Endothelial cell of umbilical vein (primary cell): ENCODE results near the gene IL16. TPM values are rescaled to one million over a fixed set of nuclear protein-coding genes. Genes with fewer than 3 reads are reported as not detected.

Experiments
- BruUV-seq: library from RNA; stranded (reverse); fragments of 400-500 nt; replicated peaks from 2 replicates; lab custom pipeline; 2021; lab: Mats Ljungman, UMichigan
- CTCF ChIA-PET: fragments of 300-600, 350-600 bp; sonication (Branson Sonifier 250); formaldehyde crosslinking; loops from one replicate; lab custom pipeline; 2021; ENCODE audit warnings: antibody characterized with exemption, inconsistent platforms; lab: Charles Lee
- POLR2A ChIA-PET: fragments of 300-600, 350-600 bp; sonication (Branson Sonifier 250); formaldehyde crosslinking; loops from one replicate; lab custom pipeline; 2021; ENCODE audit warnings: antibody characterized with exemption, inconsistent platforms; lab: Charles Lee
- DNase-seq: peaks from one replicate; pipeline ENCODE4 v3.0.0-alpha.2; 2011; ENCODE audit warnings: low read depth, low spot score
- FAIRE-seq: peaks from 2 replicates; lab custom pipeline; 2011; peaks lifted over from hg19 to GRCh38; lab: Jason Lieb, UNC
- H2AFZ ChIP-seq: 2 replicates; pipeline ENCODE4 v1.6.0; 2012; ENCODE audit warnings: low read depth, low read length, control low read depth, inconsistent platforms
- H3K27ac ChIP-seq: 2 replicates; pipeline ENCODE4 v1.5.1; 2011; ENCODE audit warnings: low read depth, mild to moderate bottlenecking, control low read depth, low read length, moderate library complexity; ENCODE audit not compliant: insufficient read depth
- H3K27me3 ChIP-seq, 2 experiments: 2 replicates each; pipeline versions ENCODE4 v1.6.0 to v1.6.1; 2011; ENCODE audit warnings: low read length in 2 of 2, mixed read lengths in 1 of 2; ENCODE audit not compliant: control insufficient read depth in 2 of 2, insufficient read depth in 2 of 2
- H3K36me3 ChIP-seq, 2 experiments: 2 replicates in 1 of 2; 3 replicates in 1 of 2; pipeline ENCODE4 v1.5.1; 2011; ENCODE audit warnings: low read length in 2 of 2, mild to moderate bottlenecking in 1 of 2, moderate library complexity in 1 of 2; ENCODE audit not compliant: control insufficient read depth in 2 of 2, insufficient read depth in 2 of 2; ENCODE audit errors: extremely low read depth in 1 of 2
- H3K4me1 ChIP-seq: 3 replicates; pipeline ENCODE4 v1.5.1; 2011; ENCODE audit warnings: mild to moderate bottlenecking, low read length; ENCODE audit not compliant: control insufficient read depth, insufficient read depth; ENCODE audit errors: extremely low read depth
- H3K4me2 ChIP-seq: 2 replicates; pipeline ENCODE4 v1.6.1; 2011; ENCODE audit warnings: low read length, control low read depth, mixed read lengths; ENCODE audit not compliant: insufficient read depth
- H3K4me3 ChIP-seq, 3 experiments: fragments of 200-600 bp in 1 of 3; sonication (generic), shearing (Covaris generic) in 1 of 3; replicated peaks in 1 of 3; 2 replicates each; pipeline ENCODE4 v1.5.1; 2011 to 2016; ENCODE audit warnings: control low read depth in 3 of 3, low read length in 3 of 3, mild to moderate bottlenecking in 2 of 3, inconsistent platforms in 1 of 3, low read depth in 1 of 3, moderate library complexity in 1 of 3; ENCODE audit not compliant: insufficient read depth in 1 of 3
- H3K79me2 ChIP-seq: 2 replicates; pipeline ENCODE4 v1.6.0; 2012; ENCODE audit warnings: low read length, inconsistent platforms; ENCODE audit not compliant: control insufficient read depth, insufficient read depth
- H3K9ac ChIP-seq: replicated peaks from 2 replicates; pipeline ENCODE3; 2011; ENCODE audit warnings: low read length, control low read depth; ENCODE audit not compliant: insufficient read depth; ENCODE audit errors: extremely low read depth
- H3K9me1 ChIP-seq: replicated peaks from 3 replicates; pipeline ENCODE4 v1.6.0; 2011; ENCODE audit warnings: mild to moderate bottlenecking, low read length; ENCODE audit not compliant: control insufficient read depth, insufficient read depth; ENCODE audit errors: extremely low read depth
- H3K9me3 ChIP-seq: replicated peaks from 2 replicates; pipeline ENCODE4 v1.5.1; 2012; ENCODE audit warnings: low read length, inconsistent platforms; ENCODE audit not compliant: control insufficient read depth, insufficient read depth
- H4K20me1 ChIP-seq: replicated peaks from 2 replicates; pipeline ENCODE3; 2011; ENCODE audit warnings: mild to moderate bottlenecking, low read length; ENCODE audit not compliant: control insufficient read depth, insufficient read depth; ENCODE audit errors: extremely low read depth
- EZH2 ChIP-seq: IDR thresholded peaks from 2 replicates; pipeline ENCODE4 v1.6.1; 2012; ENCODE audit warnings: borderline replicate concordance, low read depth, mild to moderate bottlenecking, moderate library complexity, low read length, inconsistent platforms; ENCODE audit not compliant: severe bottlenecking
- FOS ChIP-seq: IDR thresholded peaks from 2 replicates; pipeline ENCODE4 v1.6.1; 2011; ENCODE audit warnings: mild to moderate bottlenecking, low read length, moderate library complexity, borderline replicate concordance; ENCODE audit not compliant: insufficient read depth
- GATA2 ChIP-seq: IDR thresholded peaks from 2 replicates; pipeline ENCODE4 v1.7.0; 2011; ENCODE audit warnings: low read depth, mild to moderate bottlenecking, moderate library complexity, mixed read lengths, low read length; ENCODE audit not compliant: insufficient read length, insufficient read depth
- JUN ChIP-seq: IDR thresholded peaks from 2 replicates; pipeline ENCODE4 v1.6.1; 2011; ENCODE audit warnings: borderline replicate concordance, low read depth; ENCODE audit not compliant: insufficient read length, insufficient read depth
- MYC ChIP-seq: IDR thresholded peaks from one replicate; pipeline ENCODE4 v1.6.1; 2011; ENCODE audit warnings: mild to moderate bottlenecking, low read depth, low read length
- POLR2A ChIP-seq: IDR thresholded peaks from 2 replicates; pipeline ENCODE4 v1.6.1; 2012; ENCODE audit warnings: low read depth, mild to moderate bottlenecking, control low read depth, low read length
- POLR2AphosphoS5 ChIP-seq: IDR thresholded peaks from 2 replicates; pipeline ENCODE4 v1.6.1; 2012; ENCODE audit warnings: low read depth, mild to moderate bottlenecking, control low read depth, low read length, moderate library complexity; ENCODE audit not compliant: insufficient read depth
- dilution Hi-C: fragments of 300-500 bp; cut with MboI; formaldehyde crosslinking; loops from one replicate; pipeline ENCODE4 v1.15.0; 2019; ENCODE audit warnings: low sequenced_read_pairs; ENCODE audit not compliant: extremely low pct_ligation_motif_present
- intact Hi-C: fragments of 100-400 bp; cut with micrococcal nuclease; formaldehyde crosslinking; loops from one replicate; pipeline ENCODE4 v1.10.0; 2022
- polyA plus RNA-seq, 4 experiments: library from polyadenylated mRNA; depleted of rRNA in 3 of 4; stranded (reverse) in 3 of 4; unstranded in 1 of 4; fragments of >200 nt; gene quantifications; 2 replicates each; pipeline versions ENCODE4 v1.2.1 to v1.2.3, GENCODE V29; 2011 to 2012; ENCODE audit warnings: missing spikeins in 1 of 4
- total RNA-seq: library from RNA; stranded (reverse); gene quantifications from 2 replicates; pipeline ENCODE4 v1.2.3, GENCODE V29; 2021
- TF ChIP-seq, protein P1 (sequence below), 2 donors: IDR thresholded peaks; 1 replicate in 1 of 2; 2 replicates in 1 of 2; pipeline ENCODE4 v1.5.1; 2011; ENCODE audit warnings: low read length in 2 of 2, mild to moderate bottlenecking in 2 of 2, moderate library complexity in 2 of 2, control low read depth in 1 of 2, inconsistent platforms in 1 of 2, low read depth in 1 of 2; ENCODE audit not compliant: insufficient read depth in 1 of 2; ENCODE audit errors: extremely low read depth in 1 of 2
- TF ChIP-seq, protein P2 (sequence below): IDR thresholded peaks from 2 replicates; pipeline ENCODE4 v1.6.1; 2011; ENCODE audit not compliant: insufficient read depth, insufficient read length

IL16 gene
- total and polyA plus RNA-seq, 2 donors (not counting 3 experiments of a cell fraction or from before 2014, with no cell fraction given): 0.29 to 2.1 TPM

DNA sequence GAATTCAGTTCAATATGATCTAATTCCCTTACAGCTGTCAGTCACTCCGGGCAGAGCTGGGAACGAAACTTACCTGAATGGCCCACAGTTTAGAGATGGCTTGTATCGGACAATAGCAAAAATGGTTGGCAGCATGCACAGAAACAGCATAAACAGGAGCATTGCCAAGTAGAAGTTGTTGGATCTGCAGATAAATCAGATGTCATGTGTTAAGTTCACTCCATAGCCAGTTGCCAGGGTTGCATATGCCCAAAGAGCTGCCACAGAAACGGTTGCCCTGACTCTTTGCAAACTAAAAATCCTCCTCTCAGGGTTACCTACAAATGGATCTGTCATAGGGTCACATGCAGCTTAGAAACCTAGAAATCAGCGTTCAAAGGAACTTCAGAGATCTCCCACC is 142.6 kb downstream of the IL16 start:
- ChIA-PET POLR2A (no interaction called here), CTCF (interaction anchor here (0.6 to 2.5 kb wide), 3 partner anchors 64 to 586 kb away, joined by 4 to 10 read pairs (median 4); no protein-coding TSS in a partner anchor)
- BruUV-seq: no TSS peak
- no peak for DNase-seq
- no peaks in the 10 kb centered on the region for H4K20me1 ChIP-seq
- H3K27ac ChIP-seq: no peak overlapping the region
- H2AFZ ChIP-seq: no peak overlapping the region
- no peak for TF ChIP-seq GATA2
- TF ChIP-seq EZH2: no peak
- no peak for TF ChIP-seq JUN
- TF ChIP-seq, protein P1, sequence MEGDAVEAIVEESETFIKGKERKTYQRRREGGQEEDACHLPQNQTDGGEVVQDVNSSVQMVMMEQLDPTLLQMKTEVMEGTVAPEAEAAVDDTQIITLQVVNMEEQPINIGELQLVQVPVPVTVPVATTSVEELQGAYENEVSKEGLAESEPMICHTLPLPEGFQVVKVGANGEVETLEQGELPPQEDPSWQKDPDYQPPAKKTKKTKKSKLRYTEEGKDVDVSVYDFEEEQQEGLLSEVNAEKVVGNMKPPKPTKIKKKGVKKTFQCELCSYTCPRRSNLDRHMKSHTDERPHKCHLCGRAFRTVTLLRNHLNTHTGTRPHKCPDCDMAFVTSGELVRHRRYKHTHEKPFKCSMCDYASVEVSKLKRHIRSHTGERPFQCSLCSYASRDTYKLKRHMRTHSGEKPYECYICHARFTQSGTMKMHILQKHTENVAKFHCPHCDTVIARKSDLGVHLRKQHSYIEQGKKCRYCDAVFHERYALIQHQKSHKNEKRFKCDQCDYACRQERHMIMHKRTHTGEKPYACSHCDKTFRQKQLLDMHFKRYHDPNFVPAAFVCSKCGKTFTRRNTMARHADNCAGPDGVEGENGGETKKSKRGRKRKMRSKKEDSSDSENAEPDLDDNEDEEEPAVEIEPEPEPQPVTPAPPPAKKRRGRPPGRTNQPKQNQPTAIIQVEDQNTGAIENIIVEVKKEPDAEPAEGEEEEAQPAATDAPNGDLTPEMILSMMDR (IDR thresholded peaks at IDR 0.05; ENCODE audit: extremely low read depth in 1 of 2, insufficient read depth in 1 of 2, low read depth in 1 of 2, low read length in 2 of 2): no peak
- TF ChIP-seq, protein P2, sequence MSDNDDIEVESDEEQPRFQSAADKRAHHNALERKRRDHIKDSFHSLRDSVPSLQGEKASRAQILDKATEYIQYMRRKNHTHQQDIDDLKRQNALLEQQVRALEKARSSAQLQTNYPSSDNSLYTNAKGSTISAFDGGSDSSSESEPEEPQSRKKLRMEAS: no peak
- TF ChIP-seq POLR2AphosphoS5: no peak
- TF ChIP-seq MYC: no peak
- TF ChIP-seq FOS: no peak
- TF ChIP-seq POLR2A: no peak
- intact Hi-C loops (no loop called here), dilution Hi-C loops (no loop called here)
- no peak for FAIRE-seq
- no peak overlapping the region for H3K9ac ChIP-seq
- H3K27me3 ChIP-seq: peaks cover 3 to 6% of the 10 kb centered on the region in 2 experiments
- H3K9me1 ChIP-seq: no peaks in the 10 kb centered on the region
- H3K9me3 ChIP-seq: no peaks in the 10 kb centered on the region
- H3K79me2 ChIP-seq: no peaks in the 10 kb centered on the region
- no peak overlapping the region for H3K4me3 ChIP-seq
- no peaks in the 10 kb centered on the region for H3K36me3 ChIP-seq
- peaks cover 4% of the 10 kb centered on the region for H3K4me1 ChIP-seq
- H3K4me2 ChIP-seq: no peak overlapping the region
